Karpas-422 (cell line): ENCODE results near the gene RIPK1. TPM values are rescaled to one million over a fixed set of nuclear protein-coding genes. Genes with fewer than 3 reads are reported as not detected.
"Not testable (repeated sequence)": the region's sequence is repeated elsewhere in the genome, so short reads cannot be mapped to it uniquely, and the experiment has no call there.

Experiments used
- DNase-seq: peaks from one replicate; pipeline ENCODE4 v3.0.0-alpha.2; 2015
- H2AFZ ChIP-seq: fragments of 200-600 bp; sonication (generic); 2 replicates; pipeline ENCODE4 v1.6.1; 2014; ENCODE audit warnings: antibody characterized with exemption, low read length, mixed read lengths
- H3K27ac ChIP-seq: fragments of 200-600 bp; sonication (generic); 2 replicates; pipeline ENCODE4 v1.5.1; 2014; ENCODE audit warnings: mild to moderate bottlenecking, low read length, moderate library complexity
- H3K27me3 ChIP-seq: fragments of 200-600 bp; sonication (generic); 2 replicates; pipeline ENCODE4 v1.6.1; 2014; ENCODE audit warnings: low read length, mixed read lengths
- H3K36me3 ChIP-seq: fragments of 200-600 bp; sonication (generic); 2 replicates; pipeline ENCODE4 v1.6.1; 2014; ENCODE audit warnings: low read length, mixed read lengths; ENCODE audit not compliant: insufficient read depth
- H3K4me1 ChIP-seq: fragments of 200-600 bp; sonication (generic); 2 replicates; pipeline ENCODE4 v1.6.1; 2014; ENCODE audit warnings: mild to moderate bottlenecking, low read length, mixed read lengths
- H3K4me2 ChIP-seq: fragments of 200-600 bp; sonication (generic); 2 replicates; pipeline ENCODE4 v1.6.1; 2014; ENCODE audit warnings: low read length, low read depth, mild to moderate bottlenecking; ENCODE audit not compliant: poor library complexity, severe bottlenecking
- H3K4me3 ChIP-seq: fragments of 200-600 bp; sonication (generic); 2 replicates; pipeline ENCODE4 v1.5.1; 2014; ENCODE audit warnings: mild to moderate bottlenecking, antibody characterized with exemption, low read length, mixed read lengths
- H3K79me2 ChIP-seq: fragments of 200-600 bp; sonication (generic); 2 replicates; pipeline ENCODE4 v1.6.1; 2014; ENCODE audit warnings: mild to moderate bottlenecking, low read length, mixed read lengths
- H3K9ac ChIP-seq: fragments of 200-600 bp; sonication (generic); 2 replicates; pipeline ENCODE4 v1.6.0; 2014; ENCODE audit warnings: low read length
- H3K9me2 ChIP-seq: fragments of 200-600 bp; sonication (generic), shearing (Covaris generic); replicated peaks from 2 replicates; pipeline ENCODE4 v1.6.0; 2014; ENCODE audit warnings: mild to moderate bottlenecking, low read length, moderate library complexity; ENCODE audit not compliant: insufficient read depth
- H3K9me3 ChIP-seq: fragments of 300-700, 200-600 bp; sonication (generic); 2 replicates; pipeline ENCODE4 v1.6.1; 2014; ENCODE audit warnings: low read length, mixed read lengths
- H4K20me1 ChIP-seq: fragments of 200-600 bp; sonication (generic); 2 replicates; pipeline ENCODE4 v1.6.1; 2014; ENCODE audit warnings: mild to moderate bottlenecking, antibody characterized with exemption, low read length, low read depth; ENCODE audit not compliant: insufficient read depth
- total RNA-seq: library from RNA; depleted of rRNA; stranded (reverse); fragments of >200 nt; shearing (Covaris generic); gene quantifications from 2 replicates; pipeline ENCODE4 v1.2.3, GENCODE V29; 2014; ENCODE audit warnings: low replicate concordance; rRNA removed

RIPK1 gene
- total RNA-seq = 9.6 and 12.3 TPM in 2 replicates

- peak within 1 kb of the TSS; percentile 96 for H3K9ac ChIP-seq
- H3K79me2 ChIP-seq = peaks cover 44% of the 10 kb centered on the region
- H3K36me3 ChIP-seq = no peaks in the 10 kb centered on the region
- H3K4me2 ChIP-seq = peak within 1 kb of the TSS; percentile 90
- H3K27ac ChIP-seq = peak within 1 kb of the TSS; percentile 84
- H3K27me3 ChIP-seq = no peaks in the 10 kb centered on the region
- peak; percentile 95 for DNase-seq
- H2AFZ ChIP-seq = 0 out of 2 replicates have a peak within 1 kb of the TSS, but pooled peaks have one; percentile 54
- peak within 1 kb of the TSS; percentile 87 for H3K4me3 ChIP-seq
- peaks cover 39% of the 10 kb centered on the region for H3K4me1 ChIP-seq
- no peaks in the 10 kb centered on the region for H3K9me3 ChIP-seq
- H4K20me1 ChIP-seq = peaks cover 4% of the 10 kb centered on the region; the same call in 1 of the 2 replicates
- H3K9me2 ChIP-seq = no peaks in the 10 kb centered on the region
Observed at GRCh38 chr6:3068329-3069214, at the start of gene RIPK1. RIPK1 (plus strand) TSS chr6:3068494; CDS start chr6:3076824, 8,330 bp downstream.

- H3K27ac ChIP-seq = no peak overlapping the region
- no peak overlapping the region for H3K4me2 ChIP-seq
- H3K27me3 ChIP-seq = no peaks in the 10 kb centered on the region
- peaks cover 20% of the 10 kb centered on the region for H3K4me1 ChIP-seq
- H3K36me3 ChIP-seq = peaks cover 7% of the 10 kb centered on the region
- no peak overlapping the region for H2AFZ ChIP-seq
- DNase-seq = no peak
- no peaks in the 10 kb centered on the region for H3K9me3 ChIP-seq
- H3K9me2 ChIP-seq = no peaks in the 10 kb centered on the region
- no peak overlapping the region for H3K4me3 ChIP-seq
- H3K79me2 ChIP-seq = peaks cover 16% of the 10 kb centered on the region
- no peaks in the 10 kb centered on the region for H4K20me1 ChIP-seq
- H3K9ac ChIP-seq = no peak overlapping the region
Observed at GRCh38 chr6:3019065-3019464, 49.2 kb upstream of the RIPK1 start.

GRCh38 chr6:3019749-3020320 lies 48.5 kb upstream of the RIPK1 start:
- no peak overlapping the region for H3K9ac ChIP-seq
- peaks cover 16% of the 10 kb centered on the region for H3K79me2 ChIP-seq
- H3K4me3 ChIP-seq = no peak overlapping the region
- H3K36me3 ChIP-seq = peaks cover 7% of the 10 kb centered on the region
- no peak overlapping the region for H3K27ac ChIP-seq
- peaks cover 28% of the 10 kb centered on the region for H3K4me1 ChIP-seq
- DNase-seq = no peak
- no peak overlapping the region for H3K4me2 ChIP-seq
- H2AFZ ChIP-seq = no peak overlapping the region
- no peaks in the 10 kb centered on the region for H4K20me1 ChIP-seq
- H3K9me3 ChIP-seq = no peaks in the 10 kb centered on the region
- H3K27me3 ChIP-seq = no peaks in the 10 kb centered on the region
- no peaks in the 10 kb centered on the region for H3K9me2 ChIP-seq

GRCh38 chr6:3020976-3021598 lies 47.2 kb upstream of the RIPK1 start:
- not testable (repeated sequence) for H3K9me2 ChIP-seq, H3K4me3 ChIP-seq, H3K27ac ChIP-seq, H3K36me3 ChIP-seq, H3K9ac ChIP-seq, DNase-seq, H4K20me1 ChIP-seq, H3K9me3 ChIP-seq, H2AFZ ChIP-seq, H3K4me2 ChIP-seq, H3K27me3 ChIP-seq
- peaks cover 16% of the 10 kb centered on the region for H3K79me2 ChIP-seq
- peaks cover 36% of the 10 kb centered on the region for H3K4me1 ChIP-seq

- peak overlapping the region; percentile 94 for H3K4me2 ChIP-seq
Observed at GRCh38 chr6:3022765-3023662, 45.3 kb upstream of the RIPK1 start.

GRCh38 chr6:3023663-3024483 lies 44.4 kb upstream of the RIPK1 start:
- Histone ChIP-seq H3K9me2 (no peaks in the 10 kb centered on the region), H4K20me1 (no peaks in the 10 kb centered on the region), H3K4me3 (peak overlapping the region; percentile 75), H2AFZ (peak overlapping the region; percentile 90), H3K4me1 (peaks cover 50% of the 10 kb centered on the region), H3K9ac (peak overlapping the region; percentile 87), H3K27ac (peak overlapping the region; percentile 89), H3K4me2 (peak overlapping the region; percentile 94), H3K79me2 (peaks cover 16% of the 10 kb centered on the region), H3K27me3 (no peaks in the 10 kb centered on the region), H3K9me3 (no peaks in the 10 kb centered on the region), H3K36me3 (peaks cover 7% of the 10 kb centered on the region)
- DNase-seq = peak; percentile 97

More at GRCh38 chr6:3022765-3023662, 45.3 kb upstream of the RIPK1 start:
- Histone ChIP-seq H3K4me3 (peak overlapping the region; percentile 75), H3K79me2 (peaks cover 16% of the 10 kb centered on the region), H2AFZ (peak overlapping the region; percentile 90), H4K20me1 (no peaks in the 10 kb centered on the region), H3K27ac (peak overlapping the region; percentile 89), H3K9me3 (no peaks in the 10 kb centered on the region), H3K36me3 (peaks cover 7% of the 10 kb centered on the region), H3K27me3 (no peaks in the 10 kb centered on the region), H3K4me1 (peaks cover 50% of the 10 kb centered on the region), H3K9ac (peak overlapping the region; percentile 87), H3K9me2 (no peaks in the 10 kb centered on the region)
- DNase-seq = peak; percentile 59
